MCF 10A (cell line): ENCODE data around the gene NME2. TPM values are rescaled to one million over a fixed set of nuclear protein-coding genes. Genes with fewer than 3 reads are reported as not detected.

ENCODE experiments used
- BruUV-seq: library from RNA; stranded (reverse); fragments of 400-500 nt; replicated peaks from 2 replicates; lab custom pipeline; 2021; lab: Mats Ljungman, UMichigan
- CTCF ChIA-PET: fragments of 300-600 bp; sonication (Branson Sonifier 250); formaldehyde crosslinking; extraction: SDS; loops from one replicate; lab custom pipeline; 2021; ENCODE audit warnings: antibody characterized with exemption, inconsistent platforms; lab: Yijun Ruan, JAX
- POLR2A ChIA-PET: fragments of 300-600, 350-650 bp; sonication (Branson Sonifier 250); formaldehyde crosslinking; extraction: SDS; loops from one replicate; lab custom pipeline; 2020; ENCODE audit warnings: antibody characterized with exemption, inconsistent platforms; lab: Yijun Ruan, JAX
- DNase-seq: peaks from one replicate; pipeline ENCODE4 v3.0.0-alpha.2; 2018; ENCODE audit not compliant: unreplicated experiment
- H3K27ac Mint-ChIP-seq: one replicate; pipeline ENCODE4 v1.8.0; 2022; ENCODE audit warnings: mild to moderate bottlenecking, low read depth, mixed read lengths; ENCODE audit not compliant: unreplicated experiment
- H3K27me3 Mint-ChIP-seq: one replicate; pipeline ENCODE4 v1.8.0; 2022; ENCODE audit warnings: mixed read lengths; ENCODE audit not compliant: insufficient read depth, unreplicated experiment
- H3K36me3 Mint-ChIP-seq: one replicate; pipeline ENCODE4 v1.8.0; 2022; ENCODE audit warnings: mild to moderate bottlenecking, moderate library complexity, mixed read lengths; ENCODE audit not compliant: insufficient read depth, unreplicated experiment
- H3K4me1 Mint-ChIP-seq: one replicate; pipeline ENCODE4 v1.8.0; 2022; ENCODE audit warnings: mixed read lengths; ENCODE audit not compliant: insufficient read depth, unreplicated experiment
- H3K4me3 Mint-ChIP-seq: one replicate; pipeline ENCODE4 v1.8.0; 2022; ENCODE audit warnings: mild to moderate bottlenecking, moderate library complexity, mixed read lengths; ENCODE audit not compliant: unreplicated experiment
- H3K9me3 Mint-ChIP-seq: one replicate; pipeline ENCODE4 v1.8.0; 2022; ENCODE audit warnings: mixed read lengths; ENCODE audit not compliant: unreplicated experiment
- CTCF ChIP-seq: fragments of 200-600 bp; IDR thresholded peaks from one replicate; pipeline ENCODE4 v1.8.0; 2022; ENCODE audit warnings: antibody characterized with exemption, mild to moderate bottlenecking; ENCODE audit not compliant: unreplicated experiment
- intact Hi-C: fragments of 100-400 bp; cut with micrococcal nuclease; formaldehyde crosslinking; loops from 2 replicates; pipeline ENCODE4 v1.14.1; 2022
- total RNA-seq: library from RNA; stranded (reverse); gene quantifications from 2 replicates; pipeline ENCODE4 v1.2.3, GENCODE V29; 2022

The NME2 gene
- total RNA-seq, 1 experiment from 2014 or later: 1,033 TPM

- no peak for TF ChIP-seq CTCF
- no peak for DNase-seq
- peaks cover 23% of the 10 kb centered on the region for H3K4me1 Mint-ChIP-seq
- intact Hi-C loops: no loop called here
- no peaks in the 10 kb centered on the region for H3K9me3 Mint-ChIP-seq
- BruUV-seq: no TSS peak
- ChIA-PET POLR2A (interaction anchor here (6.6 kb wide), 1 partner anchor 28 kb away, joined by 145 read pairs; the partner anchor contains the start of gene NME1), CTCF (interaction anchor here (0.6 to 1.4 kb wide), 2 partner anchors 16 to 28 kb away, joined by 3 to 4 read pairs; partner anchors contain the start of gene NME1)
- H3K36me3 Mint-ChIP-seq: peaks cover 6% of the 10 kb centered on the region
- no peak overlapping the region for H3K4me3 Mint-ChIP-seq
- no peak overlapping the region for H3K27ac Mint-ChIP-seq
- H3K27me3 Mint-ChIP-seq: no peaks in the 10 kb centered on the region
These were observed 41.3 kb upstream of the NME2 start for GRCh38 chr17:51124640-51125503.

GRCh38 chr17:51128076-51128475 lies 38.1 kb upstream of the NME2 start:
- no TSS peak for BruUV-seq
- POLR2A ChIA-PET: interaction anchor here (1.3 kb wide), 1 partner anchor 19 kb away, joined by 5 read pairs; no protein-coding TSS in a partner anchor
- no peaks in the 10 kb centered on the region for H3K27me3 Mint-ChIP-seq
- DNase-seq: peak; percentile 24
- no peaks in the 10 kb centered on the region for H3K36me3 Mint-ChIP-seq
- intact Hi-C loops: no loop called here
- H3K4me3 Mint-ChIP-seq: no peak overlapping the region
- TF ChIP-seq CTCF: no peak
- H3K9me3 Mint-ChIP-seq: no peaks in the 10 kb centered on the region
- CTCF ChIA-PET: no interaction called here
- peaks cover 5% of the 10 kb centered on the region for H3K4me1 Mint-ChIP-seq
- no peak overlapping the region for H3K27ac Mint-ChIP-seq

GRCh38 chr17:51132964-51133319 lies 33.3 kb upstream of the NME2 start:
- no peak for TF ChIP-seq CTCF
- intact Hi-C loops: no loop called here
- Mint-ChIP-seq H3K9me3 (no peaks in the 10 kb centered on the region), H3K27ac (no peak overlapping the region), H3K36me3 (no peaks in the 10 kb centered on the region), H3K4me3 (no peak overlapping the region), H3K4me1 (no peaks in the 10 kb centered on the region), H3K27me3 (no peaks in the 10 kb centered on the region)
- no TSS peak for BruUV-seq
- no peak for DNase-seq
- ChIA-PET POLR2A (interaction anchor here (5.1 kb wide), 1 partner anchor 11 kb away, joined by 28 read pairs; no protein-coding TSS in a partner anchor), CTCF (no interaction called here)

- POLR2A ChIA-PET: interaction anchor here (5.1 kb wide), 1 partner anchor 12 kb away, joined by 28 read pairs; no protein-coding TSS in a partner anchor
- DNase-seq: no peak
- CTCF ChIA-PET: no interaction called here
- intact Hi-C loops: no loop called here
- Mint-ChIP-seq H3K27me3 (no peaks in the 10 kb centered on the region), H3K4me3 (no peak overlapping the region), H3K36me3 (no peaks in the 10 kb centered on the region), H3K9me3 (no peaks in the 10 kb centered on the region), H3K4me1 (no peaks in the 10 kb centered on the region), H3K27ac (no peak overlapping the region)
- BruUV-seq: no TSS peak
- TF ChIP-seq CTCF: no peak
These were observed 32.8 kb upstream of the NME2 start for GRCh38 chr17:51133365-51133764.
